Kidney epithelial cell (primary cell): ENCODE measurements around the gene ZNF141. TPM values are rescaled to one million over a fixed set of nuclear protein-coding genes. Genes with fewer than 3 reads are reported as not detected.

ENCODE experiments used
- DNase-seq: peaks from one replicate; pipeline ENCODE4 v3.0.0-alpha.2; 2010; ENCODE audit warnings: low read depth
- H3K27me3 ChIP-seq: 2 replicates; pipeline ENCODE4 v1.6.0; 2011; ENCODE audit warnings: low read length; ENCODE audit not compliant: control insufficient read depth, insufficient read depth
- H3K36me3 ChIP-seq: 2 replicates; pipeline ENCODE4 v1.5.1; 2011; ENCODE audit warnings: low read length; ENCODE audit not compliant: control insufficient read depth, insufficient read depth
- H3K4me3 ChIP-seq: 2 replicates; pipeline ENCODE4 v1.5.1; 2011; ENCODE audit warnings: low read depth, mild to moderate bottlenecking, control low read depth, low read length
- CTCF ChIP-seq: IDR thresholded peaks from 2 replicates; pipeline ENCODE4 v1.5.1; 2011; ENCODE audit warnings: mild to moderate bottlenecking, moderate library complexity, low read length, control low read depth, inconsistent platforms; ENCODE audit not compliant: insufficient read depth, poor library complexity, severe bottlenecking
- total RNA-seq: library from RNA; depleted of rRNA; stranded (reverse); fragments of >200 nt; gene quantifications from 2 replicates; pipeline ENCODE4 v1.2.3, GENCODE V29; 2015

ZNF141 gene
- total RNA-seq, 1 donor from 2014 or later = 8.4 TPM

- H3K4me3 ChIP-seq = no peak overlapping the region
- TF ChIP-seq CTCF = no peak
- no peak for DNase-seq
- peaks cover 5% of the 10 kb centered on the region for H3K27me3 ChIP-seq
- no peaks in the 10 kb centered on the region for H3K36me3 ChIP-seq
These were observed 31.1 kb upstream of the ZNF141 start for GRCh38 chr4:306551-306961.

GRCh38 chr4:309807-310206, 27.8 kb upstream of the ZNF141 start:
- H3K36me3 ChIP-seq = no peaks in the 10 kb centered on the region
- DNase-seq = no peak
- TF ChIP-seq CTCF = no peak

GRCh38 chr4:314296-314903, 23.2 kb upstream of the ZNF141 start:
- DNase-seq = no peak
- Histone ChIP-seq H3K36me3 (no peaks in the 10 kb centered on the region), H3K27me3 (no peaks in the 10 kb centered on the region), H3K4me3 (no peak overlapping the region)
- no peak for TF ChIP-seq CTCF

More at GRCh38 chr4:309807-310206, 27.8 kb upstream of the ZNF141 start:
- peaks cover 5% of the 10 kb centered on the region for H3K27me3 ChIP-seq
- no peak overlapping the region for H3K4me3 ChIP-seq

GRCh38 chr4:328729-329128, 8.9 kb upstream of the ZNF141 start:
- no peaks in the 10 kb centered on the region for H3K36me3 ChIP-seq
- TF ChIP-seq CTCF = no peak
- no peak overlapping the region for H3K4me3 ChIP-seq
- DNase-seq = no peak
- H3K27me3 ChIP-seq = no peaks in the 10 kb centered on the region

- H3K4me3 ChIP-seq = no peak overlapping the region
- DNase-seq = no peak
- TF ChIP-seq CTCF = no peak
- H3K27me3 ChIP-seq = no peaks in the 10 kb centered on the region
- no peaks in the 10 kb centered on the region for H3K36me3 ChIP-seq
These were observed 2.1 kb upstream of the ZNF141 start for GRCh38 chr4:335515-335914.
